ENCODE results near the gene C1QTNF8. TPM values are rescaled to one million over a fixed set of nuclear protein-coding genes. Genes with fewer than 3 reads are reported as not detected.

Gene C1QTNF8
- total RNA-seq, 2 experiments from 2014 or later = not detected

GRCh38 chr16:1124291-1124690 lies 28.2 kb upstream of the C1QTNF8 start:
- Histone ChIP-seq H2AFZ (ENCODE audit: low read length) (no peak overlapping the region), H3K9me3 (ENCODE audit: low read length) (no peaks in the 10 kb centered on the region), H3K4me2 (ENCODE audit: low read length) (no peak overlapping the region), H3K9me2 (ENCODE audit: insufficient read depth, low read length) (no peaks in the 10 kb centered on the region), H4K20me1 (ENCODE audit: insufficient read depth, low read length) (no peaks in the 10 kb centered on the region), H3K4me3 (ENCODE audit: low read depth, low read length, poor library complexity, severe bottlenecking) (no peak overlapping the region), H3K4me1 (ENCODE audit: insufficient read depth, low read length, poor library complexity, severe bottlenecking) (peaks cover 15% of the 10 kb centered on the region), H3K36me3 (ENCODE audit: insufficient read depth, low read length) (no peaks in the 10 kb centered on the region), H3K79me2 (ENCODE audit: insufficient read depth, low read depth, low read length) (no peaks in the 10 kb centered on the region), H3K27ac (ENCODE audit: low read depth, low read length, poor library complexity, severe bottlenecking) (no peak overlapping the region)
- intact Hi-C loops (cut with micrococcal nuclease; ENCODE audit: unreplicated experiment) = no loop called here
- no TSS peak for BruUV-seq (replicated peaks)
- TF ChIP-seq EZH2phosphoT487 (IDR thresholded peaks at IDR 0.05; ENCODE audit: borderline replicate concordance, low read depth, low read length) = no peak
- TF ChIP-seq CTCF (conservative IDR thresholded peaks at IDR 0.05; ENCODE audit: low read length) = no peak
- DNase-seq (ENCODE audit: low spot score) = no peak
- ChIA-PET POLR2A (no interaction called here), CTCF (ENCODE audit: unreplicated experiment) (no interaction called here)

DNA sequence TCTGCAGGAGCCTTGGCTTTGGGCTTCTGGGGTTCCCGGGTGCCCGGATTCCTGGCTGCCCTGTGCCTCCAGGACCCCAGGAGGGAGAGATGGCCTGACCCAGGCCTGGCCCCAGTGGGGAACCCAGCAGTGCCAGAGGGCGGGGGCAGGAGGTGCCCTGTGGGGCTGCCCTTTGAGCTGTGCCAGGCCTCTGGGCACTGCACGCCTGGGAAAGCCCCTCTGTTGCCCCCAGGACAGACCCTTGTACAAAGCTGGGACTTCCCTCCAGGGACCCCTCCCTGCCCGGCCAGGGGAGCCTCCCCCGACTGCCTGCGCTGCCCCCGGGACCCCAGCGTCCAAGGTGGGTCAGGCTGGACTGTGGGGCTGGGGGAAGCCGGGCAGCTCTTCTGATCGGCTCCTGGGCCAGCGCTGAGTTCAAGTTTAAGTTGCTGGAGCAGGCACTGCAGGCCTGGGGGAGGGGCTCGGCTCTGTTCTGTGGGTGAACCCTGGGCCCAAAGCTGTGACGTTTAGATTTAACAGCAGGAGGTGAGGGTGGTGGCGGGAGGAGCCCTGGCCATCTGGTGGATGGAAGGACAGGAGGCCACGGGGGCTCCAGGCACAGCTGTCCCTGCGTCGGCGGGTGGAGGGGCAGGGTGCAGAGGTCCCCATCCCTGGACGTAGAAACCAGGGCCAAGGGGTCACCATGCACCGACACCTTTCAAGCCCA lies 27.6 kb upstream of the C1QTNF8 start:
- BruUV-seq (replicated peaks) = no TSS peak

More for the DNA sequence above, 27.6 kb upstream of the C1QTNF8 start:
- Histone ChIP-seq H3K9me2 (ENCODE audit: insufficient read depth, low read length) (no peaks in the 10 kb centered on the region), H4K20me1 (ENCODE audit: insufficient read depth, low read length) (no peaks in the 10 kb centered on the region), H3K36me3 (ENCODE audit: insufficient read depth, low read length) (no peaks in the 10 kb centered on the region), H3K4me1 (ENCODE audit: insufficient read depth, low read length, poor library complexity, severe bottlenecking) (peaks cover 15% of the 10 kb centered on the region), H3K27ac (ENCODE audit: low read depth, low read length, poor library complexity, severe bottlenecking) (no peak overlapping the region), H3K79me2 (ENCODE audit: insufficient read depth, low read depth, low read length) (no peaks in the 10 kb centered on the region), H2AFZ (ENCODE audit: low read length) (no peak overlapping the region), H3K9me3 (ENCODE audit: low read length) (no peaks in the 10 kb centered on the region), H3K4me2 (ENCODE audit: low read length) (no peak overlapping the region), H3K4me3 (ENCODE audit: low read depth, low read length, poor library complexity, severe bottlenecking) (no peak overlapping the region)
- ChIA-PET CTCF (ENCODE audit: unreplicated experiment) (no interaction called here), POLR2A (no interaction called here)
- TF ChIP-seq CTCF (conservative IDR thresholded peaks at IDR 0.05; ENCODE audit: low read length) = no peak
- no peak for TF ChIP-seq EZH2phosphoT487 (IDR thresholded peaks at IDR 0.05; ENCODE audit: borderline replicate concordance, low read depth, low read length)
- no peak for DNase-seq (ENCODE audit: low spot score)
- intact Hi-C loops (cut with micrococcal nuclease; ENCODE audit: unreplicated experiment) = no loop called here
